GM18502 (cell line): ENCODE results near the gene TARS3.
"Not testable (repeated sequence)": the region's sequence is repeated elsewhere in the genome, so short reads cannot be mapped to it uniquely, and the experiment has no call there.

Experiments used
- ATAC-seq: cut with Tn5 transposase; IDR thresholded peaks from one replicate; pipeline ENCODE4 v1.9.1; 2021; ENCODE audit warnings: mild to moderate bottlenecking; ENCODE audit not compliant: unreplicated experiment, poor library complexity

The TARS3 gene

DNA sequence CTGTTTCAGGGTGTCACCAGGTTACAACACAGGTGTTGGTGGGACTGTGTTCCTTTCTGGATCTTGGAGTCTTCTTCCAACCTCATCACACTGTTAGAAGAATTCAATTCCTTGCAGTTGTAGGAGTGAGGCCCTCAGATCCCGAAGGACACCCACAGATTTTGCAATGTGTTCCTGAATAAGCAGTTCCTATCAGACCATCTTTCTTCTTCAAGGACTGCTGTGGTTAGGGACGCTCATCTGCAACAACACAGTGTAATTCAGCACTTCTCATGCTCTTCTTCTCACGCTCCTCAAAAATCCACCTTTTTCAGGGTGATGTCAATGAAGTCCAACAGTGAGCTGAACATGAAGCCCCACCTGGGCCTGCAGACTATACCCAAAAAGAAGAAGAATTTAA lies 90.9 kb downstream of the TARS3 start:
- ATAC-seq: no peak

DNA sequence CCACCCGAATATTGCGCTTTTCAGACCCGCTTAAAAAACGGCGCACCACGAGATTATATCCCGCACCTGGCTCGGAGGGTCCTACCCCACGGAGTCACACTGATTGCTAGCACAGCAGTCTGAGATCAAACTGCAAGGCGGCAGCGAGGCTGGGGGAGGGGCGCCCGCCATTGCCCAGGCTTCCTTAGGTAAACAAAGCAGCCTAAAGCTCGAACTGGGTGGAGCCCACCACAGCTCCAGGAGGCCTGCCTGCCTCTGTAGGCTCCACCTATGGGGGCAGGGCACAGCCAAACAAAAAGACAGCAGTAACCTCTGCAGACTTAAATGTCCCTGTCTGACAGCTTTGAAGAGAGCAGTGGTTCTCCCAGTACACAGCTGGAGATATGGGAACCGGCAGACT lies 97.5 kb downstream of the TARS3 start:
- not testable (repeated sequence) for ATAC-seq

DNA sequence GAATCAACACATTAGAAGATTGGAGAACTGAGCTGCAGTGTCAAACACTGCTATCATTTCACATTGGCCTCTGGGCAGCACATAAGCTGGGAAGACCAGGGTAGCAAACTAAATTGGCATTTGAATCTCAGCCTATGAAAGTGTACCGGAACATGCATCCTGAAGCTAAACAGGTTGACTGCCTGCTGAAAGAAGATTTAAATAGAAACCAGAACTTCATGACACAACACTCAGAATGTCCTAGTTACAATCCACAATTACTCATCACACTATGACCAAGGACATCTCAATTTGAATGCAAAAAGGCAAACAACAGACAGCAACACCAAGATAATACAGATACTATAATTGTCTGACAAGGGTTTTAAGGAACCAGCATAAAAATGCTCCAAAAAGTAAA lies 98.3 kb downstream of the TARS3 start:
- no peak for ATAC-seq

DNA sequence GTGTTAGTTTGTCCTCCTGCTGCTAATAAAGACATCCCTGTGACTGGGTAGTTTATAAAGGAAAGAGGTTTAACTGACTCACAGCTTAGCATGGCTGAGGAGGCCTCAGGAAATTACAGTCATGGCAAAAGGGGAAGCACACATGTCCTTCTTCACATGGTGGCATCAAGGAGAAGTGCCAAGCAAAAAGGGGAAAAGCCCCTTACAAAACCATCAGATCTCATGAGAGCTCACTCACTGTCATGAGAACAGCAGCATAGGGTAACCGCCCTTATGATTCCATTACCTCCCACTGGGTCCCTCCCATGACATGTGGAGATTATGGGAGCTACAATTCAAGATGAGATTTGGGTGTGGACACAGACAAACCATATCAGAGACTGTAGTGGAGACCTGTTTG lies 99.1 kb downstream of the TARS3 start:
- ATAC-seq: no peak

DNA sequence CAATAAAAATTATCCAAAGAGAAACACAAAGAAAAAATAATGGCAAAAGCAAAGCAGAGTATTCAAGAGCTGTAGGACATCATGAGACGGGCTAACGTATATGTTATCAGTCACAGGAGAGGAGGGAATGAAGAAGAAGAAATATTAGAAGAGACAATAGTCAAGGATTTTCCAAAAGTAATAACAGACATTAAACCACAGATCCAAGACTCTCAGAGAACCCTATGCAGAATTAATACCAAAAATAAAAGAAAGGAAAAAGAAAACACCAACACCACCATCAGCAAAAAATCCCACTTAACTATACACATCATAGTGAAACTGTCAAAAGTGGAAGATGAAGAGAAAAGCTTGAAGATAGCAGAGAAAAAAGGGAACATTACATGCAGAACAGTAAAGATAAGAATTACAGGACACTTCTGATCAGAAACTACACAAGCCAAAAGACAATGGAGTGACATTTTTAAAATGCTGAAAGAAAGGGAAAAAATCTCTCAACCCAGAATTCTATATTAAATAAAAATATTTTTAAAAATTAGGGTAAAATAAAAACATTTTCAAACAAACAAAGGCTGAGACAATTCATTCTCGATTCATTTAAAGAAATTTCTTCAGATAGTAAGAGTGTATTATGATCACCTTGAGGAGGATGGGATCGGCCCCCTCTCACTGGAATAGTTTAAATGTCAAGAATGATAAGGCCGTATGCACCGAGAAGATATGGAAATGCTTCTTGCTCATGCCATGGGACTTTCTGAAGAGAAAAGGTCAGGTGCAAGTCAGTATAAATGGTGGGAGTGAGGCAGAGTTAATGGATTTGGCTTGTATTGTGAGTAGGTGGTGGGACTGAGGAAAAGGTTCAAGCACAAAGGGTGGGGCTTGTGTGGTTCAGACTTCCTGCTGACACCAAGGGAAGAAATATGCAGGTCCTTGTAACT lies 100.6 kb downstream of the TARS3 start:
- no peak for ATAC-seq

DNA sequence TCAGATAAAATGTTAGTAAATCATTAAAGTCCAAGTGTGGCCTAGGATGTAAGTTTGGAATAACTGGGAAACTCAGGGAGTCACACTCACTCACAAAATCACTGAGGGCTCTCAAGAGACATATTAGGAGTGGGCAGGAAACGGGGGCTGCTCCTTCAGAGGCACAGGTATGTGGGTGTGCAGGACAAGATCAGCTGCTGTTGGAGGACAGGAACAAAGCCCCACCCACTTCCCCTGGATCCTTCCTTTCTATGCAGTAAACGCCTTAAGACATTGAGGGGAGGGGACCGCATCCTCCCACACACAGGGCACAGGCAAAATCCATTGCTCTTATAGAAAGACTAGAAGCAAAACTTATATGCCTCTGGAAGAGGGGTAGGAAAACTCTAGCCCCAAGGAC lies 102.3 kb downstream of the TARS3 start:
- ATAC-seq: no peak

DNA sequence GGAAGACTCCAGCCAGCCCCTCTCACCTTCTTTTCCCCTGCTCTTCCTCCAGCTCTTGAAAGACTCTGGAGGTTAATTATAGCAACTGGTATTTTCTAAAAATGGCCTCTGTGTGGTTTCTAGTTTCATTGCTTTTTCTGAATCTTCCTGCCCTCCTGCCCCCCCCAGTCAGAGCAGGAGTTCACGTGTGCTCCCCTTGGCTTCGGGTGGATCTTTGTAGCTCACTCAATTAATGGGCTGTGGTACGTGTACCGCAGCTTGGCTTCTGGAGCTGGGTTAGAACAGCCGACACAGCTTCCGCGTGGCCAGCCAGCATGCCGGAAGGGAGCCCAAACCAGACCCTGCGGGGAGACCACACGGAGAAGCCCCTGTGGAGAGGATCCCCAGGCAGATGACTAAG lies 103.6 kb downstream of the TARS3 start:
- ATAC-seq: no peak

DNA sequence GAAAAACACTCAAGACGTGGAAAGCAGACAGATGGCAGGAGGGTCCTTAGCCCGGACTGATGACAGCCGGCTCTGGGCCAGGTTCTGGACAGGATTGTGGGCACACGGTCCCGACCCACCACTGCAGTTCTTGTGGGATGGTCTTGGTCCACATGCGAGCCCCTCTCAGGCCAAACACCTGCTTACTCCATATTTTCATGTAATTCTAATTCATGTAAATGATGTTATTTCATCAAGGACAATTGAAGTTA lies 104.7 kb downstream of the TARS3 start:
- no peak for ATAC-seq

DNA sequence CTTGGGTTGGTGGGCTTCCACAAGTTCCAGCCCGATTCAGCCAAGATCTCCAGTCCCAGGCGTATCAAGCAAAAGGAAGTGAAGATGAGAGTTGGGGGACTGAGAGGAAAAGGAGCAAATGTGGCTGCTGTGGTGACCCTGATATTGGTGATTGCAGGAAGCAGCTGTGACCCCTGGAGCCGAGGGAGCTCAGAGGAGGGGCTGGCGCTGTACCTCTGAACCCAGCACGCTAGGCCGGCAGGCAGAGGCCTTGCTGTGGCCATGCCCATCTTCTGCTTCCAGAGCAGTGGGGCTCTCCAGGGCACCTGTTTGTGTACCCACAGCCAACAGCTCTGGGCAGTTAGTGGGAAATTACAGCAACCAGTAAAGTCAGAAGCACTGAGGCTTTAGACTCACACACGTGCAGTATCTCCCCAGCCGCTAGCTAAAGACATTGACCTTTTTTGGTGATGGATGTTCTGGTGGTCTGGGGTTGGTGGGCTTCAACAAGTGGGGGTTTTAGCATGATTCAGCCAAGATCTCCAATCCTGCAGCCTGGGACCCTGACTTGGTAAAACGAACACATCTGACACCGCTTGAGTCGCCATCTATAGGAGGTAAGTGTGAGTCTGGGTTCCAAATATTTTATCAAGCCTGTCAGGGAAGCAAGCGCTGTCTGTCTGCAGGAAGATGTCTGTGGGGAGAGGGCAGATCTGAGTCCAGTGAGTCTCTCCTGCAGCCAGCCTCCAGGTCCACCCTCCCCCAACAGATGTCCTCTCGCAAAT lies 105.2 kb downstream of the TARS3 start:
- no peak for ATAC-seq

DNA sequence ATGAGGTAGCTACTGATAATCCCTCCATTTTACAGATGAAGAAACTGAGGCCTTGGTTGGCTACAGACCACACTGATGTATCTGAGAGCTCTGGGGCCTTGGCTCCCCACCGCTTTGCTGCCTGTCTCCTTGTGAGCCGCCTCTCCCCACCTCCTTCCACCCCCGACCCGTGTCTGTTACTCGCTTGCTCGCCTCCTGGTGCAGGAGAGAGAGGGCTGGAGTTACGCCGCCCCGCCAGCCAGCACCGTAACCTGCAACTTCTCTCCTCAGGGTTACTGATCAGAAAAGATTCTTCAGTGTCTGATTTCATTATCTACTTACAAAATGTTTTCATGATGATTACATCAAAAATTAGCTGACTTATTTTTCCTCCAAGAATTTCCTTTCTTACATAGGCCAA lies 106.2 kb downstream of the TARS3 start:
- ATAC-seq: no peak

DNA sequence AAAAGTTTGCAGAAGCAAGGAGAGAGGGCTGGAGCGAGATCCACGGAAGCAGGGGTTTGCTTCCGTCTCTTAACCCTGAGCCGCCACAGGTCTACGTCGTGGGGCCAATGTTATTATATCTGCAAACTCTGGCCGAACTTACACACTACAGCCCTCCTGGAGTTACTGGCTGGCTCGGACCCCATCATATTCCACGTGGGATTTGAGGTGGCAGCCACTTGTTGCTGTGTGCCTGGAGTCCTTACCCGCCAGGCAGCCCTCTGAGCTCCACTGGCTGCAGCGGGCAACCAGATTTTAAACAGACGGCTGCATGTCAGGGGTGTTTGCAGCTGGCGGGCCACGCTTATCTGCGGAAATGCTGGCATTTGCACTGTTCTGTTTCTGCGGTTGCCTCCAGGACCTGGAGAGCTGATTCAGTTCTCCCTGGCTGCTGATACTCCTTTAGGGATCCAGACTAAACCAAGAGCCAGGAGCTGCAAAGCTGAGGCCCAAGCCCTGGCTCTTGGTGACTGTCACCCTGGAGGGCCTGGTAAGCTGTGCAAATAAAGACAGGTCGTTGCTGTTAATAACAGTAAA lies 106.8 kb downstream of the TARS3 start:
- no peak for ATAC-seq

DNA sequence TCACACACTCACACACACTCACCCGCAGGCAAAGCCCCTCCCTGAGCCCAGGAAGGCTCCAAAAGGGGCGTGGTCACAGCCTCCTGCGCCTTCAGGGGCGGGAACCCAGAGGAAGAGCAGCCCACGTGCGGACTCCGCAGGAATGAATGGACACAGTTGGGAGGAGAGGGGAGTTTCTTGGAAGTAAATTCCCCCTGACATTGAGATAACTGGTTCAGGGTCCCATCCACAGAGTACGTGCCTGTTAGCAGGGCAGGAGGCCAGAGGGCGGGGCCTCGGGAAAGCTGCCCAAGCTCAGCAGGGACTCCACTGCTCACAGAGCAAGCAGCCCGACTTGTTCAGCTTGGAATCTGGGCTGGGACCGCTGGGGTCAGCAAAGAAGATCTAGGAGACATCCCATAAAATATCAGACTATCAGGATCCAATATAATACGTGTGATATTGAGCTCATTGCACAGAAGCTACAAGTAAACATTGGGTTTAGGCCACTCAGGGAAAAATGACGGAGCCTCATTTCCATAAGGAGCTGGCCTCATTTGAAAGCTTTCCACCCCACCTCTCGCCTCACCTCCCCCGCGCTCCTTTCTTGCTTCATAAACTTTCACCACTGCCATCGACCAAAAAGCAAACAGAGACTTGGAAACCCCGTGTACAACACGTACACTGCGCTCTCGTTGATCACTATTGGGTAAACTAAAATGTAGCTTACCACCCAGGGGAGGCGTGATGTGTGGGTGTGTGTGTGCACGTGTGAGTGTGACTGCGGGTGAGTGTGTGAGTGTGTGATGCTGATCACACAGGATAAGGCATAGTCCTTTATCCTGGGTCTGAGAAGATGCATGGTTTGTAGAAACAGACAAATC lies 108.1 kb downstream of the TARS3 start:
- no peak for ATAC-seq

DNA sequence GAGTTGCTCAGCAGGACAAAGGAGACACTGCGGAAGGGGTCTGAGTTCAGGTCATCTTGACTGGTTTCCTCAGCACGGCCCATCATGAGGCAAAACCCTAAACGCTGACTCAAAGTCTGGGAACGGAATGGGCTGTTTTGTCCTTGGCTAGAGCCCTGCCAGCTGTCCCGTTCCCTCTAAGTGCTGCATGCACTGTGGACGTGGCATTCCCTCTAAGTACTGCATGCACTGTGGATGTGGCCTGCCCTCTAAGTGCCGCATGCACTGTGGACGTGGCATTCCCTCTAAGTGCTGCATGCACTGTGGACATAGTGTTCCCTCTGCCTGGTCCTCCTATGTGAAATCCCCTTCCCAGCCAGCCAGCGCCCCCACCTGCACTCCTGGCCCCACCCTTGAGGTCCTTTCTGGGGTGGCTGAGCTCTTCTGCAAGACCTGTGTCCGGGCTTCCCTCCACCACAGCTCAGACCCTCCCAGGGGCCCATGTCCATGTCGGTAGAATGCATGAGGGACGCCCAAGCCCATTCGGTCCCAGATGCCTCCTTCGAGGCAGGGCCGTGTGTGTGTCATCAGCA lies 108.8 kb downstream of the TARS3 start:
- no peak for ATAC-seq

DNA sequence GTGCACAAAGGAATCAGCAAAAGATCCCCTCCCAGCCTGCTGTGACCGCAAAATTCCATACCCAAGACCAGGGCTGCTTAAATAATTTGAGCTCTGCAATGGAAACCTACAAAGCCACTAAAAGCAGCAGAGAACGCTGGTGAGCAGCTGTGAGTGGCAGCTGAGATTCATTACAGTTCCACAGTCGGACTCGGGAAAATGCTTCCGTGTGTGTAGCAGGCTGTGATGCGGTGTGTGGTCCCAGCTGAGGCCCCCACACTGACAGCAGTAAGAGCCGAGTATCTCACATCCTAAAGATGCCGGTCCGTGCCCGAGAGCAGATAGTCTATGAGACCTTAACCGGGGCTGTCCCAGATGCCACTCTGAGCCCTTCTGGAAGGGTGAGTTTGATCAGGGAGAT lies 109.5 kb downstream of the TARS3 start:
- no peak for ATAC-seq

DNA sequence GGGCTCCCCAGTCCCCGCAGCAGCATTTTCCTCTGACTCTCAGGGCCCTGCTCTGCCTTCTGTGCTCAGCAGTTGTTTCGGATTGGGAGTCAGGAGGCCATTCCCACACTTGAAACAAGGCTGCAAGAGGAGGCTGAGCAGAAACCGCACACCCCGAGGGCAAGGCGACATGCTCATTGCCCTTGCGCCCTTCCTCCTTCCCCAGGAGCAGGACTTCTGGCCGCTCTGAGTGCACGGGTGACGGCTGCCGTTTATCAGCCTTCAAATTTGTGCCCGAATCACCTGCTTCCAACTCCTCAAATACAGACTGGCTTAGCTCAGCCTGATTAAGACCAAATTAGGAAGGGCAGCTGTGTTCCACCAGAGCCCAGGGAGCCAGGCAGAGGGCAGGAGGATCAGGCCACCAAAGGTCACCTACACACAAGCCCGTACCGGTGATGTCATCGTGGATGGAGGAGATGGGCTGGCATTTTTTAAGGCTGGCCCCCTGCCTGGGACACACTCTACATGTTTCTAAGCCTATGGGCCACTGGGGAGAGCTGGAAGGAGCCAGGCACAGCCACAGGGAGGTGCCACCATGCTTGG lies 110.2 kb downstream of the TARS3 start:
- no peak for ATAC-seq

DNA sequence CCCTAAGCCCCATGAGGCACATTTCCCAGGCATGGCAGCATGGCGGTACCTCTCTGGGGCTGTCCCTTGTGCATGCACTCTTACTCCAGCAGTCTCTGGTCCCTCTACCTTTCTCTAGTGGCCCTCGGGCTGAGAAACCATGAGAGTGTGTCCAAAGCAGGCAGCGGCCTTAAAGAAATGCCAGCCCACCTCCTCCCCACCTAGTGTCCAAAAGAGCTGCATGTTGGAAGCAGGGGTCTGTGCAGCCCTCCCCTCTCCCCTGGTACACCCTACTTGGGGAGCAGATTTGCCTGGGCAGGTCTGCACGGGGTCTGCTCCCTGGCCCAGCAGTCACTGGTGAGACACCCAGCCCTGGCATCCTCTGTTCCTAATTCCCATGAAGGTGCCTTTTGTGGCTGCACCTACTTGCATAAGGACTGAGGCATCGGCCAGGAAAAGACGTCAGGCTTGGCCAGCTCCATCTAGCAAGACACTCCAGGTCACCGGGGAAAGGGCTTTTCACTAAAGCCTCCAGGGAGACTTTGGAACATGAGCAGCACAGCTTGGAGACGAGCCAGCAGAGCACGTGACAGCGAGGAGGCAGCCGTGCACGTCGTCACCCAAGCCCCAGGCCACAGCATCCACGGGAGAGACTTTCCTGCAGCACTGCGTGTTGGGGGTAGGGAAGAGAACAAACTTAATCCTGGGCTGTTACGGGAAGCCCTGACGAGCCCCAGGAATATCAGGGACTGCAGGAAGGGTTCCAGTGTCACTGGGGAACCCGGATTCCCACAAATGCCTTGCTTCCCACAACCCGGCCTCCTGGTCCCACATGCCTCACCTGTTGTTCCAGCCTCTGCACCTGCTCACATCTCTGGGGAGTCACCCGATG lies 110.9 kb downstream of the TARS3 start:
- ATAC-seq: no peak

DNA sequence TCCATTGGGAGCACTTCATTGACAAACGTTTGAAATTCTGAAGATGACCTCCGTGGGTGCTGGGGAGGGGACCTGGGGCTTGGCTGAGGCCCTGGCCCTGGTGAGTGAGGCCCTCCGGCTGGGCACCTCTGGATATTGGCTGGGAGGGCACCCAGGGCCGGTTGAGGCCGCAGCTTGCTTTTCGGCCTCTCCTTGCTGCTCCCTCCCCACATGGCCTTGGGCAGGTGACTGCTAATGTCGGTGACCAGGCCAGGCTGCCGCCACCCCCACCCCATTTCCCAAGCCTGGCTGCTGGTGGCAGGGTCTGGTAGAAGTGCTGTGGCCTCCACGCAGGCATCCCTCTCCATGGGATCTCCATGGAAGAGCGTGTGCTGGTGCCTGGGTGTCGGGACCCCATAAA lies 111.6 kb downstream of the TARS3 start:
- ATAC-seq: no peak

DNA sequence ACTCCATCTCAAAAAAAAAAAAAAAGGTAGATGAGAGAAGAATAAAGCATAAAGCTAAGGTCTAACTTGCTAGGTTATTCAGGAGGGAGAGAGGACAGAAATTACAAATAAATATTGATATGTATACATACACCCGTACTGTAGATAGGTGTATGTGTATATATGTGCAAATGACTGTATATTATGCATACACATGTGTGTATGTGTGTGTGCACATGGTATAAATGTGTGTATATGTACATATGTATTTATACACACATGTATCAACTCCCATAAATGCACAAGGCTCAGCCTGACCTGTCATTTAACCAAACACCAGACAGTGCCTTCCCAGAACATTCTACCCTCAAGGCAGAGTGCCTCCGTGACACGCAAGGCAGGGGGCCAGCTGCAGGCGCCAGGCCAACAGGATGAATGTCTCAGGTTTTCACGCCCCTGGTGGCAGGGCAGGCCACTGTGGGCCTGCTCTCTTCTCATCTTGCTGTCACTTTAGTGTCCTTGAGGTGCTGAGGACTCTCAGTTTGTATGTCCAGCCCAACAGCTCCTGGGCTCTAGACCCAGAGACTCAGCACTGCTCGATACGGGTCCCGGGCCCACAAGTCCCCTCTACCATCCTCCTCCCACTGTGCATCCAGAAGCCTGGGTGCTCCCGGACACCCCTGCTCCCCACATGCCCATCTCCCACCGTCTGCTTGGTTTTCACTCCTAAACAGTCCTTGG lies 112.5 kb downstream of the TARS3 start:
- ATAC-seq: no peak
